ENCODE measurements around the gene GNG4.

Gene GNG4

GRCh38 chr1:235507623-235508022 is 142.0 kb downstream of the GNG4 start:
- H3K27ac ChIP-seq, result no peak overlapping the region
- TF ChIP-seq CTCF (IDR thresholded peaks at IDR 0.05; ENCODE audit: low read depth, low read length), result no peak
- no peak overlapping the region for H3K4me3 ChIP-seq (ENCODE audit: low read depth, low read length)
- H3K36me3 ChIP-seq, result no peaks in the 10 kb centered on the region
- H3K27me3 ChIP-seq (ENCODE audit: insufficient read depth, low read depth, severe bottlenecking), result no peaks in the 10 kb centered on the region
- DNase-seq, result no peak
- no peaks in the 10 kb centered on the region for H3K9me3 ChIP-seq (ENCODE audit: severe bottlenecking)

GRCh38 chr1:235504494-235505222 is 144.9 kb downstream of the GNG4 start:
- TF ChIP-seq CTCF (IDR thresholded peaks at IDR 0.05; ENCODE audit: low read depth, low read length), result peak; percentile 96
- no peaks in the 10 kb centered on the region for H3K27me3 ChIP-seq (ENCODE audit: insufficient read depth, low read depth, severe bottlenecking)
- peak; percentile 100 for DNase-seq
- H3K27ac ChIP-seq, result peak overlapping the region; percentile 97
- peak overlapping the region; percentile 69 for H3K4me3 ChIP-seq (ENCODE audit: low read depth, low read length)
- no peaks in the 10 kb centered on the region for H3K9me3 ChIP-seq (ENCODE audit: severe bottlenecking)
- H3K36me3 ChIP-seq, result no peaks in the 10 kb centered on the region

GRCh38 chr1:235504122-235504493 is 145.5 kb downstream of the GNG4 start, which contains the start of gene B3GALNT2:
B3GALNT2 (minus strand) TSS chr1:235504452; CDS start chr1:235504252, 200 bp downstream.
- H3K27ac ChIP-seq, result peak within 1 kb of the TSS; percentile 97
- DNase-seq, result no peak
- H3K27me3 ChIP-seq (ENCODE audit: insufficient read depth, low read depth, severe bottlenecking), result no peaks in the 10 kb centered on the region
- H3K9me3 ChIP-seq (ENCODE audit: severe bottlenecking), result no peaks in the 10 kb centered on the region
- no peaks in the 10 kb centered on the region for H3K36me3 ChIP-seq
- no peak for TF ChIP-seq CTCF (IDR thresholded peaks at IDR 0.05; ENCODE audit: low read depth, low read length)
- H3K4me3 ChIP-seq (ENCODE audit: low read depth, low read length), result peak within 1 kb of the TSS; percentile 69

DNA sequence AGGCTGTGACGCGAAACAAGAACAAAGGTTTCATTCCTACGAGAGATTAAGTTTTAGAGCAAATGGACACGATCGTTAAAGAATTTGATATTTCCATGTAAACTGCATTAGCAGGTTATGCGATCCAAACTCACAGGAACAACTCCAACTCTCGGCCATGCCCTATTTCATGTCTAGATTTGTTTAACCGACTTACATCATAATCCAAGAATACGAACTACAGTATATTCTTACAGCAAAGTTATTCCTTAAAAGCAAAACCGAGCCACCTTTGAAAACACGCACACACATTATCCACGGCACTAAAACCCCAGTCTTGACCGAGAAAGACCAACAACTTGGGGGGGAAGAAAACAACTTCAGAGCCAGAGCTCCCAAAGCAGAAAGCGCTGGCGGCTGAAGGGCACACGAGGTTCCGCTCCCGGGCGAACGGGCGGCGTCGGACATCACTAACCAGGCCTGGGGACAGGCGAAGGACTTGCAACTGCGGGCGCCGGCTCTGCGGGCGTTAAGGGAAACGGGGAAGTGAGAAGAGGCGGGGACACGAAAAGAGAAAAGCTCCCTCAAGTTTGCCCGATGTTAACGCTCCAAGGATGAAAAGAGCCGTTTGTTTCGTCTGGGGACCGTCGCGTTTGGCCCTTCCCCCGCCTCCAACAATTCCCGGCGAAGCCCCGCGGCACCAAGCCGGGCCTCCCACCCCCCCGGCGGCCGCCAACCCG is 146.0 kb downstream of the GNG4 start:
- DNase-seq, result peak; percentile 77
- TF ChIP-seq CTCF (IDR thresholded peaks at IDR 0.05; ENCODE audit: low read depth, low read length), result no peak
- Histone ChIP-seq H3K36me3 (no peaks in the 10 kb centered on the region), H3K4me3 (ENCODE audit: low read depth, low read length) (peak overlapping the region; percentile 69), H3K9me3 (ENCODE audit: severe bottlenecking) (no peaks in the 10 kb centered on the region), H3K27me3 (ENCODE audit: insufficient read depth, low read depth, severe bottlenecking) (no peaks in the 10 kb centered on the region), H3K27ac (peak overlapping the region; percentile 85)

GRCh38 chr1:235502601-235503402 is 146.8 kb downstream of the GNG4 start:
- H3K36me3 ChIP-seq, result no peaks in the 10 kb centered on the region
- no peak overlapping the region; the same call in 1 of the 2 replicates for H3K27ac ChIP-seq
- H3K4me3 ChIP-seq (ENCODE audit: low read depth, low read length), result peak overlapping the region; percentile 69
- TF ChIP-seq CTCF (IDR thresholded peaks at IDR 0.05; ENCODE audit: low read depth, low read length), result no peak
- H3K9me3 ChIP-seq (ENCODE audit: severe bottlenecking), result no peaks in the 10 kb centered on the region
- no peak for DNase-seq
- H3K27me3 ChIP-seq (ENCODE audit: insufficient read depth, low read depth, severe bottlenecking), result no peaks in the 10 kb centered on the region

Measured in WERI-Rb-1 (cell line).